Activated T-cell treated with anti-CD3 and anti-CD28 coated beads for 24 hours (primary cell): ENCODE data around the gene C2CD4D.
"Not testable (repeated sequence)": the region's sequence is repeated elsewhere in the genome, so short reads cannot be mapped to it uniquely, and the experiment has no call there.

ENCODE experiments used
- DNase-seq: peaks from one replicate; pipeline ENCODE4 v3.0.0-alpha.2; 2020; ENCODE audit warnings: low read depth

Gene C2CD4D

DNA sequence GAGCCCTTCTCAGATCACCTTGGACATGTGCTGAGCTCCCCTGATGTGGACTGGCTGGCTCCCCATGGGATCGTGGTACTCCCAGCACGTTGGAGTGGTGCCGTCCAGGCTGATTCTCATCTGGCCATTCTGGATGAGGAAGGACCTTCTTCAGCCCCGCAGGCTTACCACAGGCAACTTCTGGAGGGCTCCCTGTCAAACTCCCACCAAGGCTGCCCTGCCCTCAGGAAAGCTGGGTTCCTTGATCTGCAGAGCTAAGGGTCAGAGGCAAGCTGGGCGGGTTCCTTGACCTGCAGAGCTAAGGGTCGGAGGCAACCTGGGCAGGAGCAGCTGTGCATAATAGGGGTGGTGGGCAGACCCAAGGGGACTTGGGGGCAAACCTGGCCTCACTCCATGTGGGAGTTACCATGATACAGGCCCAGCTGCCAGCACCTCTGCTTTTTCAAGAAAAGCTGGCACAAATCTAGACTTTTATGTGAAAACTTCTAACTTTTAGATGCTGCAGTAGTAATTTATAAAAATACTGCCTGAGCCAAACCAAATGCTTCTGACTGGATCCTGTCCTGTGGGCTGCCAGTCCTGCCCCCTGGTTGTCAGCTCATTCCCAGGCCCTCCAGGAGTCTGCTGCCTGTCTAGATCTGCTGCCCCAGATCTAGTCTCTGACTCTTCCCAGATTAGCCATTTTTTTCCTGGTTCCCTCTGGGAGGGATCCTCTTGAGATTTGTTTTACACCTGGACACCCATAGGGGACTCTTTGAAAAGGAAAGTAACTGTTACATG, 19.5 kb upstream of the C2CD4D start:
- DNase-seq = no peak

DNA sequence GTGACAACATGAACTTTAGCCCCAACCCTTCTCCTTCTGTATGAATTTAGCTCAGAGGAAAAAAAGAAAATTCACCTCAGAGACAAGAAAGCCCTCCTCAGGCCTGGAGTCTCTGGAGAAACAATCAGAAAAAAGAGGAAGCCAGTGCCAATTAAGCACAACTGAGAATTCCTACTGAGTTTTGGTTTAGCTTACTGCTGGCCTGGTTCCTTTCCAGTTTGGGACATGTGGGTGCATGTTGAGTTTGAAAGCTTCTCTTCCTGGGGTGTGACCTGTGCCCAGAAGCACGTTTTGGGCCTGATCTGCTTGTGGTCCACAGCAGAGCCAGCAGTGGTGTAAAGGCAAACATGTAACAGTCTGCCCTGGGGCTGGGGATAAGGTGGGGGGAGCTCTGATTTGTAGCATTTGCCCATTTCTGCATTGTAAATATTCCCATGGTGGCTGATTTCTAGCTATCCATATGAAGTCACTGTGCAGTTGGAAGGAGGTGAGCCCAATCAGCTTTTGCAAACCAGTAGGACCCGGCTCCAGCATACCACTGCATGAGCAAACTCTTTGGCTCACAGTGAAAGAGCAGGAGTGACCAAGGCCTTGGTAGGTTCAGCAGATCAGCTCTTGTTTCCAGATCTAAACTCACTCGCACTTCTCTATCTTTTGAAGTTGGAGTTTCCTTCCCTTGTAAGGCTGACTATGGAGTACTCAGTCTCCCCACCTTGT, 18.6 kb upstream of the C2CD4D start:
- DNase-seq = no peak

DNA sequence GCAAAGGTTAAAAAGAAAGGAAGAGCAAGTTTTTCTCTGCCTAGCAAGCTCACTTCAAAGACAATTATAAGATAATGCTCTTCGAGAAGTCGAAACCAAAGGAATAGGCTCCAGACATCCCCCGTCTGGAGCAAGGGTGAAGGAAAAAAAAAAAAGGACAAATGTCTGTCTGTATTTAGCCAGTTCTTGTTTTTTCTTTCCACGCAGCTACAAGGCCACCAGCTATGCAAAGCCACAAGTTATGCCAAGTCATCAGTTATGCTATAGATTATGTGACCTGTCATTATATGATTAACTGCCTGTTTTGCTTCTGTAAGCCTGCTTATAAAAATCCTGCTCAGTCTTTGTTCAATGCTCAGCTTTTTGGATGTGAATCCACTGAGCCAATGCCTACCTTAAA, 16.3 kb upstream of the C2CD4D start:
- DNase-seq = no peak

GRCh38 chr1:151855516-151855915, 15.9 kb upstream of the C2CD4D start:
- DNase-seq = not testable (repeated sequence)

- DNase-seq = no peak
Measured at GRCh38 chr1:151854658-151855057, 15.0 kb upstream of the C2CD4D start.

GRCh38 chr1:151853411-151853943, 13.9 kb upstream of the C2CD4D start, which contains the start of gene THEM5:
THEM5 (minus strand) TSS chr1:151853712; CDS start chr1:151853565, 147 bp downstream.
- no peak for DNase-seq

DNA sequence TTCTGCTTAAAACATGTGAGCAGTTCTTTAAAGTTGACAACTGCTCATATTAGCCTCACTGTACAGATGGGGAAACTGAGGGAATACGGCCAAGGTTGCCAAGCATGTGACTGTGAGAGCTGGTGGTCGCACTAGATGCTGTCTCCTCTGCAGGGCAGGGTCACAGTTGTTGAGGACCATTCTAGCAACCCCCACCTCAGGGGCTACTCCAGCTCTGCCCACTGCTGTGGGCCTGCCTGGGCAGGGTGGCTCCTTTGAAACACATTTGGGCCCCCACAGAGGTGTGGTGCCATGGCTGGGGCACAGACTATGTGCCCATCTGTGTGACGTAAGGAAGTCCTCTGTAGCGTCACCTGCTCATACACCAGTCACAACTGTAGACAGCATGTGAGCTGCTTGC, 13.1 kb upstream of the C2CD4D start:
- no peak for DNase-seq

DNA sequence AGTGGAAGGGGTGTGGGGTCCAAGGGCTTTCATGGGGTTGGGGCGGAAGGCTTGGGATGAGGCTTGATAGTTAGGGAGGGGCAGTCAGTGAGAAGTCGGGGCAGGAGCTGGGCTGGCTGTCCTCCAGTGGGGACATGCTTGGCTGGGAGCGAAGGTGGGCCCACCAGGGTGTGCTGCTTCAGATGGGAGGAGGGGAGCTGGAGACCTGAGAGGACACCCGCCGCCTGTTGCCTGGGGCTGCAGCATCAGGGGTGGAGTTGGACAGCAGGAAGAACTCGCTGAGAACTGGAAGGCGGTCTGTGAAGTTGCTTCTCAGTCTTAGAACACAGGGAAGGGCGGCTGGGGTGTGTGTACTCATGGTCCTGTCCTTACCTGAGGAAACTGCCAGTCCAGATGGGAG, 12.3 kb upstream of the C2CD4D start:
- DNase-seq = no peak

DNA sequence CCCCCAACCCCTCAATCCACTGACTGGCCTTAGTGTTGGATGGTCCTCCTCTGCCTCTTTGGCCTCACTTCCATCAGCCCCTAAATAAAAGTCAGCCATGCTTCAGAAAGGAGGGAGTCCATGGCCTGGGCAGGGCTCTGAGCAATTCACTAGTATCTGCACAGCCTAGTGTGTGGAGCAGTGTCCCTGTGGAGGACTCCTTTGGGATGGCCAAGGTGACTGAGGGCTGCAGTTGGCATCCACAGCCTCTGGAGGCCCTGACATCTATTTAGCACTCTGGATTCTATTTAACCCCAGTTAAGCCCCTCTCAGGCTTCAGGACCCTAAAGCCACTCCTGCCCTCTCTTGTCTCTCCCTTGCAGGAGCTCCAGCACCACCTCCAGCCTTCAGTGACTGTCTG, 10.3 kb upstream of the C2CD4D start:
- DNase-seq = no peak

DNA sequence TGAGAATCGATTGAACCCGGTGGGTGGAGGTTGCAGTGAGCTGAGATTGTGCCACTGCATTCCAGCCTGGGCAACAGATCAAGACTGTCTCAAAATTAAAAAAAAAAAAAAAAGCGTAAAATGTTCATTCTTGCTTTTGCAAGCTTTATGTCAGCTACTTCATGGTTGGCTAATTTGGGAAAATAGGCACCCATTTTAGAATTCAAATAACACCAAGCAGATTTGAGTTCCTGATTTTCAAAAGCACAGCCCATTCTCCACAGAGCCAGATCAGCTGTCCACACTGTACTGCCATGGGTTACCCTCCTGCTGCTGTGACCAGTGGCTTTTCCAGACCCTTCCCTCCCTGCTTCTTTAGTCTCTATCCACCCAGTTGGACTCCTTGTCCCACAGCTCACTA, 9.5 kb upstream of the C2CD4D start:
- no peak for DNase-seq

GRCh38 chr1:151847867-151848596, 8.4 kb upstream of the C2CD4D start:
- DNase-seq = no peak

GRCh38 chr1:151846686-151847237, 7.1 kb upstream of the C2CD4D start:
- DNase-seq = no peak

- DNase-seq = no peak
Measured at GRCh38 chr1:151846062-151846568, 6.5 kb upstream of the C2CD4D start.

GRCh38 chr1:151843398-151843797, 3.8 kb upstream of the C2CD4D start:
- DNase-seq = no peak

DNA sequence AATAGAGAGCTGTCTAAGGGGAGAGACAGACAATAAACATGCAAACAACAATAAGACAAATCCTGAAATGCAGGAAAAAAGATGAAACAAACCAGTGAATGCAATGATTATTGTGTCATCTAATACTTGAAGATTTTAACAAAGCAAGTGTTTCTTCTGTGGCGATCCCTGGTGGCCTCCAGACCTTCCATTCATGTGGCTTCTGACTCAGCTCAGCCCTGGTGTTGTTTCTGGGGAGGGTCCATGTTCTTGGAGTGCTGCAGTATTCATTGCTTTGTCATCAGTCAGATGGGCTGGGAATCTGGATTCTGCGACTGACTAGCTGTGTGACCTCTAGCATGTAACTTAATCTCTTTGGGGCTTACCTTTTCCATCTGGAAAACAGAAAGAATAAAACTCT, 1.5 kb upstream of the C2CD4D start:
- DNase-seq = no peak

DNA sequence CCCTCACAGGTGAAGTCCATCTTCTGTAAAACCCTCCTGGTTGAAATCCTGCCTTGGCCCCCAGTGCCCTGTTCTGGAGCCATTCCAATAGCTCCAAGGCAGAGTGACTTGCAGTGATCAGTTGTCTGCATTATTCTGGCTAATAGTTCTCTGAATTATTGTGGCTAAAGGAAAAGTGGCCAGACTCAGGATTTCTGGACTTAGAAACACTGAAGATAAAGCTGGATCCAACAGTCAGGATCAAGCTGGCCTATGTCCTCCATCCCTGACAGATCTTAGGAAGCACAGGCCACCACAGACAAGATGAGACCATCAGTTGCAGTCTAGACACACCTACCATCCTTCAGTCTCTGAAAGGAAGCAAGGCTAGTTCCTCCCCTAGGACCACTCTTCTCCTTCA, 801 bp upstream of the C2CD4D start:
- no peak for DNase-seq

- no peak for DNase-seq
Measured at GRCh38 chr1:151839082-151839412, 573 bp downstream of the C2CD4D start.

GRCh38 chr1:151838222-151839081, 1.2 kb downstream of the C2CD4D start:
- DNase-seq = no peak

DNA sequence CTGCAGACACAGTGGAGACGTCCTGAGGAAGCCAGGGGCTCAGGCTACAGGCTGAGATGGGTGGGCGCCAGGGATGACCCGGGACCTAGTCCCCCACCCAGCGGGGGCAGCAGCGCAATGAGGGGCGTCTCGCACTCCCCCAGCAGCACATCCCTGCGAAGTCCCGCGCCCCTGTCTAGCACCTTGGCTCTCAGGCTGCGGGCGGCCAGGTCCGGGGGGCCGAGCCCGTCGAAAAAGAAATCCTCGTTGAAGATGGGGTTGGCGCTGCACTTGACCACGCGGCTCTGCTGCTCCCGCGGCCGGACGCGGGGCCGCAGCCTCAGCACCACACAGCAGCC, 1.8 kb downstream of the C2CD4D start:
- no peak for DNase-seq

DNA sequence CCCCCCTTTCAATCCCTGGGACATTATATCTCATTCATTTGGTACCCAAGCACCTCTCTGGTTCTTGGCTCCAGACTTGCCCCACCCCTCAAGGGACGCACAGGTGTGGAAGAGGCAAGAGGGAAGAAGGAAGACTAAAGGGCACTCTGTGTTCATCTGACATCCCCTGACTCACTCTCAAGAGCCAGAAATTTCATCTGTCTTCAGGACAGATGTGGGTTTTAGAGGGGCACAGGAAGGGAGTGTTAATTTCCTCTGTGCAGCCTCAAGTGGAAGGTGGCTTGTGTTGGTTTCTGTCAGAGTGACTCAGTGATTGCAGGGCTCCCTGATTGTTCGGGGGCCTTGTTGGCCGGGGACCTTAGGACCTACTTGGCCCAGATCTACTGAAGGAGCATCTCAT, 2.4 kb downstream of the C2CD4D start:
- no peak for DNase-seq

DNA sequence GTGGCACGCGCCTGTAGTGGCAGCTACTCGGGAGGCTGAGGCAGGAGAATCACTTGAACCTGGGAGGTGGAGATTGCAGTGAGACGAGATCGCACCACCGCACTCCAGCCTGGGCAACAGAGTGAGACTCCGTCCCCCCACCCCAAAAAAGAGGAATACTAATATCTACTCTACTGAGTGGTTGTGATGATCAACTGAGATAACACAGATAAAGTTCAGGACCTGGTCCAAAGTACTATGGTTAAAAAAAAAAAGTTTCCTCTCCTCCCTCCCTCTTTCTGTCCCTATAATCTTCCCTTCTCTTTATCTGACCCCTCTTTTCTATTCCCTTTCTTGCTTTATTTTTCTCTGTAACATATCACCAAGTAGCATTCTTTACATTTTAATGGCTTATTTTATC, 4.0 kb downstream of the C2CD4D start:
- DNase-seq = no peak
